H9 (cell line): ENCODE data around the gene SPOCK3. TPM values are rescaled to one million over a fixed set of nuclear protein-coding genes. Genes with fewer than 3 reads are reported as not detected.

Source experiments
- DNase-seq: peaks from one replicate; pipeline ENCODE4 v3.0.0-alpha.2; 2017
- H2AFZ ChIP-seq: one replicate; pipeline ENCODE4 v1.6.1; 2013; ENCODE audit warnings: mild to moderate bottlenecking, low read length, control low read depth, moderate library complexity
- H2AK5ac ChIP-seq: 2 replicates; pipeline ENCODE4 v1.6.1; 2013; ENCODE audit warnings: low read length, control low read depth, mixed read lengths; ENCODE audit not compliant: insufficient read length
- H2BK120ac ChIP-seq: one replicate; pipeline ENCODE4 v1.6.1; 2013; ENCODE audit warnings: low read depth, mild to moderate bottlenecking, low read length, control low read depth, inconsistent platforms; ENCODE audit not compliant: poor library complexity, severe bottlenecking
- H2BK12ac ChIP-seq: 2 replicates; pipeline ENCODE4 v1.6.1; 2013; ENCODE audit warnings: low read length, control low read depth, mixed read lengths, low read depth; ENCODE audit not compliant: insufficient read length
- H2BK15ac ChIP-seq: 2 replicates; pipeline ENCODE4 v1.6.1; 2013; ENCODE audit warnings: low read depth, low read length, control low read depth
- H2BK20ac ChIP-seq: one replicate; pipeline ENCODE4 v1.6.1; 2013; ENCODE audit warnings: low read depth, mild to moderate bottlenecking, low read length, control low read depth, inconsistent platforms; ENCODE audit not compliant: poor library complexity, severe bottlenecking
- H2BK5ac ChIP-seq: 2 replicates; pipeline ENCODE4 v1.6.1; 2013; ENCODE audit warnings: low read length, control low read depth, mixed read lengths; ENCODE audit not compliant: insufficient read length
- H3K14ac ChIP-seq: 2 replicates; pipeline ENCODE4 v1.6.1; 2013; ENCODE audit warnings: low read length, control low read depth; ENCODE audit not compliant: insufficient read depth
- H3K18ac ChIP-seq: 2 replicates; pipeline ENCODE4 v1.6.1; 2013; ENCODE audit warnings: low read depth, mild to moderate bottlenecking, mixed read lengths, low read length, control low read depth; ENCODE audit not compliant: insufficient read length
- H3K23ac ChIP-seq: 2 replicates; pipeline ENCODE4 v1.6.1; 2013; ENCODE audit warnings: low read length, control low read depth, mixed read lengths, low read depth; ENCODE audit not compliant: insufficient read length
- H3K23me2 ChIP-seq: 2 replicates; pipeline ENCODE4 v1.6.1; 2013; ENCODE audit warnings: low read depth, mild to moderate bottlenecking, mixed read lengths, low read length, control low read depth; ENCODE audit not compliant: insufficient read length, poor library complexity, severe bottlenecking
- H3K27ac ChIP-seq: 2 replicates; pipeline ENCODE4 v1.5.1; 2013; ENCODE audit warnings: low read length, control low read depth, mixed read lengths, low read depth; ENCODE audit not compliant: insufficient read length
- H3K27me3 ChIP-seq: 2 replicates; pipeline ENCODE4 v1.6.1; 2013; ENCODE audit warnings: low read length, control low read depth, inconsistent platforms; ENCODE audit not compliant: insufficient read depth
- H3K4ac ChIP-seq: 2 replicates; pipeline ENCODE4 v1.6.1; 2013; ENCODE audit warnings: low read depth, mild to moderate bottlenecking, control low read depth, inconsistent platforms, low read length, moderate library complexity
- H3K4me1 ChIP-seq: 2 replicates; pipeline ENCODE4 v1.6.1; 2013; ENCODE audit warnings: low read length, control low read depth, inconsistent platforms; ENCODE audit not compliant: insufficient read depth
- H3K4me2 ChIP-seq: 2 replicates; pipeline ENCODE4 v1.6.1; 2013; ENCODE audit warnings: low read length, control low read depth, mixed read lengths; ENCODE audit not compliant: insufficient read length, insufficient read depth
- H3K56ac ChIP-seq: 2 replicates; pipeline ENCODE4 v1.6.1; 2013; ENCODE audit warnings: low read depth, mild to moderate bottlenecking, mixed read lengths, low read length, control low read depth; ENCODE audit not compliant: insufficient read length
- H3K79me1 ChIP-seq: 2 replicates; pipeline ENCODE4 v1.6.1; 2013; ENCODE audit warnings: low read depth, mild to moderate bottlenecking, moderate library complexity, low read length, control low read depth, inconsistent platforms; ENCODE audit not compliant: insufficient read depth, poor library complexity, severe bottlenecking
- H3K79me2 ChIP-seq: 2 replicates; pipeline ENCODE4 v1.6.1; 2013; ENCODE audit warnings: low read length, control low read depth, inconsistent platforms; ENCODE audit not compliant: insufficient read depth
- H3K9ac ChIP-seq: 2 replicates; pipeline ENCODE4 v1.6.1; 2013; ENCODE audit warnings: low read length, control low read depth, mixed read lengths; ENCODE audit not compliant: insufficient read length; ENCODE audit errors: extremely low read depth
- H3K9me3 ChIP-seq: one replicate; pipeline ENCODE4 v1.6.1; 2013; ENCODE audit warnings: low read depth, low read length, inconsistent platforms; ENCODE audit not compliant: control insufficient read depth
- H3T11ph ChIP-seq: one replicate; pipeline ENCODE4 v1.6.1; 2013; ENCODE audit warnings: mild to moderate bottlenecking, low read length, control low read depth, inconsistent platforms
- H4K20me1 ChIP-seq: one replicate; pipeline ENCODE4 v1.6.1; 2013; ENCODE audit not compliant: control insufficient read depth, insufficient read length, insufficient read depth
- H4K5ac ChIP-seq: 2 replicates; pipeline ENCODE4 v1.6.1; 2013; ENCODE audit warnings: low read depth, mild to moderate bottlenecking, mixed read lengths, low read length, control low read depth; ENCODE audit not compliant: insufficient read length
- H4K8ac ChIP-seq: replicated peaks from 2 replicates; pipeline ENCODE4 v1.6.1; 2013; ENCODE audit warnings: low read length, control low read depth, mixed read lengths, low read depth; ENCODE audit not compliant: insufficient read length
- H4K91ac ChIP-seq: 2 replicates; pipeline ENCODE4 v1.6.1; 2013; ENCODE audit warnings: low read depth, mild to moderate bottlenecking, moderate library complexity, mixed read lengths, low read length, control low read depth; ENCODE audit not compliant: insufficient read length
- H3K27ac Mint-ChIP-seq, 3 experiments: 2 replicates in 2 of 3; 3 replicates in 1 of 3; pipeline ENCODE4 v1.8.0; 2020 to 2021; ENCODE audit warnings: mixed read lengths in 3 of 3, mild to moderate bottlenecking in 1 of 3, moderate library complexity in 1 of 3
- H3K27me3 Mint-ChIP-seq: 2 replicates; pipeline ENCODE4 v1.8.0; 2021; ENCODE audit warnings: low read depth, mild to moderate bottlenecking, moderate library complexity, mixed read lengths
- H3K36me3 Mint-ChIP-seq, 3 experiments: 2 replicates in 2 of 3; 3 replicates in 1 of 3; pipeline ENCODE4 v1.8.0; 2020 to 2021; ENCODE audit warnings: low read depth in 3 of 3, mixed read lengths in 3 of 3; ENCODE audit not compliant: insufficient read depth in 1 of 3
- H3K4me1 Mint-ChIP-seq, 2 experiments: 2 replicates each; pipeline ENCODE4 v1.8.0; 2020; ENCODE audit warnings: mixed read lengths in 2 of 2
- H3K4me3 Mint-ChIP-seq, 2 experiments: 2 replicates in 1 of 2; 3 replicates in 1 of 2; pipeline ENCODE4 v1.8.0; 2020 to 2021; ENCODE audit warnings: mild to moderate bottlenecking in 2 of 2, mixed read lengths in 2 of 2, moderate library complexity in 1 of 2
- H3K9me3 Mint-ChIP-seq, 2 experiments: 2 replicates in 1 of 2; 3 replicates in 1 of 2; pipeline ENCODE4 v1.8.0; 2020; ENCODE audit warnings: mild to moderate bottlenecking in 2 of 2, mixed read lengths in 2 of 2, moderate library complexity in 1 of 2
- CTCF ChIP-seq: fragments of 200-600 bp; sonication (generic); conservative IDR thresholded peaks from 3 replicates; pipeline ENCODE4 v1.8.0; 2021; ENCODE audit warnings: antibody characterized with exemption, mild to moderate bottlenecking
- WGBS: extraction: QIAGEN DNeasy Blood & Tissue Kit; methylation state at CpG from one replicate; pipeline ENCODE4 v1.1.7; 2013; ENCODE audit warnings: missing lambda C conversion rate, low lambda C conversion rate, mixed read lengths; ENCODE audit not compliant: insufficient read length; ENCODE audit errors: extremely low coverage; 5-methylcytosine and 5-hydroxymethylcytosine counted together
- total RNA-seq: library from RNA; stranded (reverse); gene quantifications from 2 replicates; pipeline ENCODE4 v1.2.1, GENCODE V29; 2021

The SPOCK3 gene
- total RNA-seq, 1 experiment from 2014 or later: 0.28 TPM

DNA sequence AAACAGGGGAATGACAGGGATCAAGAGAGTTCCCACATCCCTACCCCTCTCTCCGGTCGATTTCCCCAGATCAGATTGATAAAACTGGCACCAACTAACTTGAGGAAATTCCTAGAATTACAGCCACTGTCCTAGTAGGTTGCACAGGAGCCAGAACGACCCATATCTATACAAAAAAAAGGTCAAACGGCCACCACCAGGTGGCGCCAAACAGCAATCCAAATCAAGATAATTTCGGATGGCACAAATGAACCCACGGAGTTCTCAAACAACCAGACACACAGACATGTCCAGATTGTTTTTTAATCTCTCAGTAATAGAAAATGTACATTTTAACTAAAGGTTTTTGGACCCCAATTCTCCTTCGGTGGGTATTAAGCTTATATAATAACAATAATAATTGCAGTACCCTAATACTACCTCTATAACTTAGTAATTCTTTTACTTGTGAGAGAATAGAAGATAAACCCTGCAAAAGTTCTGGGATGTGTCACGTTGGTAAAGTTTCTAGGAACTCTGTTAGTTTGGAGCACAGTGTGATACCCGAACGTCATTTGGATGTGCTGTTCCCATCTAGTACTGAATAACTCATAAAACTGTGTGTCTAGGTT lies 212.6 kb downstream of the SPOCK3 start:
- Histone ChIP-seq H2BK120ac (no peak overlapping the region), H3K18ac (no peak overlapping the region), H2BK12ac (no peak overlapping the region), H4K8ac (no peak overlapping the region), H3K4me1 (no peaks in the 10 kb centered on the region), H2BK15ac (no peak overlapping the region), H2BK20ac (no peak overlapping the region), H3K27ac (no peak overlapping the region), H3K4me2 (no peak overlapping the region), H3K4ac (no peak overlapping the region), H3K9me3 (no peaks in the 10 kb centered on the region), H3K23ac (no peak overlapping the region), H3K79me1 (no peaks in the 10 kb centered on the region), H4K5ac (no peak overlapping the region), H3K56ac (no peak overlapping the region), H3K27me3 (no peaks in the 10 kb centered on the region), H3K79me2 (no peaks in the 10 kb centered on the region), H3K14ac (no peak overlapping the region), H3T11ph (no peak overlapping the region), H4K91ac (no peak overlapping the region), H2AFZ (no peak overlapping the region), H2AK5ac (no peak overlapping the region), H3K9ac (no peak overlapping the region), H4K20me1 (no peaks in the 10 kb centered on the region), H3K23me2 (no peaks in the 10 kb centered on the region), H2BK5ac (no peak overlapping the region)
- Mint-ChIP-seq H3K36me3 (no peaks in the 10 kb centered on the region), H3K27ac (no peak overlapping the region), H3K27me3 (no peaks in the 10 kb centered on the region; the same call in 1 of the 2 replicates), H3K9me3 (no peaks in the 10 kb centered on the region), H3K4me3 (no peak overlapping the region), H3K4me1 (peaks cover 0 to 2% of the 10 kb centered on the region in 2 experiments; a peak in 1 of 4 replicates)
- WGBS: no CpG with 5 or more reads among the region's 11 CpGs
- TF ChIP-seq CTCF: peak; percentile 90
- peak; percentile 60 for DNase-seq
